CD1c-positive myeloid dendritic cell (primary cell): ENCODE measurements around the gene ZGPAT.

Source experiments
- DNase-seq: peaks from one replicate; pipeline ENCODE4 v3.0.0-alpha.2; 2016; ENCODE audit errors: extremely low spot score

ZGPAT gene

DNA sequence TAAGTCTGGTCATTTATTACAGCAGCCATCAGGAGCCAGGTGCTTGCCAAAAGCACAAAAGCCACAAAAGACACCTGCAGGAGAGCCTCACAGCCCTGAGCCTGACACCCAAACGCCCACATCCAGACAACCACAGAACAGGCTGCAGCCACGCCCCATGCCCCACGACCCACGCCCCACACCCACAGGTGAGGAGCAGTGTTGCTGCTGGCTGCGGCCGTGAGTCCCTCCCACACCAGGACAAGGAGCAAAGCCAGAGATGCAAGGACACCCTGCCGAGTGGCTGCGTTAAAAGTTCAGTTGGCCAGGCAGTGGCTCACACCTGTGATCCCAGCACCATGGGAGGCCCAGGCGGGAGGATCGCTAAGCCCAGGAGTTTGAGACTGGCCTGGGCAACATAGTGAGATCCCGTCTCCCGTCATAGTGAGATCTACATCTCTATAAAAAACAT, 74.7 kb downstream of the ZGPAT start:
- DNase-seq: no peak

DNA sequence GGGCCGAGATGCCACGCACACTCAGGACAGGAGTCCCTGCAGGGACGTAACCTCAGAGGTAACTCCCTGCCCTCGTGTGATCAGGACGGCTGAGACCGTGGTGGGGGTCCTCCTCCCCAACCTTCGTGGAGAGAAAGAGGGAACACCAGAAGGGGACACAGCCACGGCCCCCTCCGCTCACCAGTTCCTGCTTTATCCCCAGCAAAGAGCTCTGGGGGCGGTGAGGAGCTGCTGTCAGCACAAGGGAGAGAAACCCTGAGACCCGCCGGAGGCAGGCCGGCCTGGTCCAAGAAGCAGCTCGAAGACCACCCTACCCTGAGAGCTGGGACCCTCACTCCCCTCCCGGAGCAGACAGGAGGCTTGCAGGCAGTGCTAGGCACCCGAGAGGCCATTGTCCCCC, 76.1 kb downstream of the ZGPAT start:
- DNase-seq: no peak

DNA sequence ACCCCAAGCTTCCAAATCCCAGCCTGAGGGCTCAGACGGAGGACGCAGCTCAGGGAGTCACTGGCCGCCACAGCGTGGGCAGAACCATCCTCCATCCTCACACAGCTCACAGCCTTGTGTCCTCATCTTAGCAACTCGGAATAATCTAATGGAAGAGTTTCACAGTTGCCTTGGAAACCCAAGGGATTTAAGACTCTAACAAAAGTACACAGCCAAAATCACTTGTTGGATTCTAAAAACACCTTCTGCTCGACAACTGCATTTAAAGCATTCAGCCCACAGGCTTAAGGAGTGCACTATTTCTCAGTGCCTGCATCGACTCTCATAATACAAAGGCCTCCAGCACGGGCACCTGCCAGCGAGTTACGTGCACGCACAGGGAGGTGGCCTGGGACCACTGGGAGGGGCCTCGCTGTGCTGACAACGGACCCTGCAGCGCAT, 77.9 kb downstream of the ZGPAT start:
- no peak for DNase-seq
